ENCODE data around the gene ZNF524. TPM values are rescaled to one million over a fixed set of nuclear protein-coding genes. Genes with fewer than 3 reads are reported as not detected.

ZNF524 gene
- total and polyA plus RNA-seq, 9 of the 15 experiments (the other 6 are each of a cell fraction or from before 2014, with no cell fraction given), result 0.08 to 15.6 (median 2.9) TPM

DNA sequence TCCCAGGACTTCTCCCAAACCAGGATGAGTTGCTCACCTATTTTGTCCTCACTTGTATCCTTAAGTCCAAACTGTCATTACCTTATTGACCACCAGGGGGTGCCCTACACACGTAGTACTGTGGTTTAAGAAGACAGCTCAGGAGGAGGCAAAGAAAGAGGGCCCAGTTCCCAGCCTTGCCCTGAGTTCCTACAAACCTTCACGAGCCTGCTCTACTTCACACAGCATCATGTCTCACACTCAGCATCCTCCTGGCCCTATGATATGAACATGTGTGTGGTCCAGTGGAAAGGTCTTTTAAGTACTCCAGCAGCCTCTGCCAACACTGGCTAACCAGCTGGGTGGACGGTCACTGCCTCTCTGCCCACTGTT lies 32.4 kb downstream of the ZNF524 start (continued):
- TF ChIP-seq, protein P1, sequence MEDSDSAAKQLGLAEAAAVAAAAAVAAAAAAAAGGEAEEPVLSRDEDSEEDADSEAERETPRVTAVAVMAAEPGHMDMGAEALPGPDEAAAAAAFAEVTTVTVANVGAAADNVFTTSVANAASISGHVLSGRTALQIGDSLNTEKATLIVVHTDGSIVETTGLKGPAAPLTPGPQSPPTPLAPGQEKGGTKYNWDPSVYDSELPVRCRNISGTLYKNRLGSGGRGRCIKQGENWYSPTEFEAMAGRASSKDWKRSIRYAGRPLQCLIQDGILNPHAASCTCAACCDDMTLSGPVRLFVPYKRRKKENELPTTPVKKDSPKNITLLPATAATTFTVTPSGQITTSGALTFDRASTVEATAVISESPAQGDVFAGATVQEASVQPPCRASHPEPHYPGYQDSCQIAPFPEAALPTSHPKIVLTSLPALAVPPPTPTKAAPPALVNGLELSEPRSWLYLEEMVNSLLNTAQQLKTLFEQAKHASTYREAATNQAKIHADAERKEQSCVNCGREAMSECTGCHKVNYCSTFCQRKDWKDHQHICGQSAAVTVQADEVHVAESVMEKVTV (CRISPR knock-in tag; IDR thresholded peaks at IDR 0.05), result peak; percentile 71
- TF ChIP-seq WHSC1 (IDR thresholded peaks at IDR 0.05; ENCODE audit: low read length) (no peak), ESRRA (IDR thresholded peaks at IDR 0.05; ENCODE audit: borderline replicate concordance, low read depth) (peak; percentile 16; the same call in 1 of the 2 replicates), CC2D1A (IDR thresholded peaks at IDR 0.05) (peak; percentile 53; the same call in 1 of the 2 replicates), KLF16 (IDR thresholded peaks at IDR 0.05) (0 out of 2 replicates have a peak, but pooled peaks have one; percentile 32), CREM (IDR thresholded peaks at IDR 0.05; ENCODE audit: low read depth) (0 out of 2 replicates have a peak, but pooled peaks have one; percentile 30), NRF1 (conservative IDR thresholded peaks at IDR 0.05 in 1 of 2, IDR thresholded peaks at IDR 0.05 in 1 of 2) (0 out of 4 replicates have a peak, but pooled peaks have one; percentile 1 to 19)
- TF ChIP-seq, protein P2, sequence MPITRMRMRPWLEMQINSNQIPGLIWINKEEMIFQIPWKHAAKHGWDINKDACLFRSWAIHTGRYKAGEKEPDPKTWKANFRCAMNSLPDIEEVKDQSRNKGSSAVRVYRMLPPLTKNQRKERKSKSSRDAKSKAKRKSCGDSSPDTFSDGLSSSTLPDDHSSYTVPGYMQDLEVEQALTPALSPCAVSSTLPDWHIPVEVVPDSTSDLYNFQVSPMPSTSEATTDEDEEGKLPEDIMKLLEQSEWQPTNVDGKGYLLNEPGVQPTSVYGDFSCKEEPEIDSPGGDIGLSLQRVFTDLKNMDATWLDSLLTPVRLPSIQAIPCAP (CRISPR knock-in tag; IDR thresholded peaks at IDR 0.05; ENCODE audit: borderline replicate concordance), result no peak
- TF ChIP-seq, protein P3, sequence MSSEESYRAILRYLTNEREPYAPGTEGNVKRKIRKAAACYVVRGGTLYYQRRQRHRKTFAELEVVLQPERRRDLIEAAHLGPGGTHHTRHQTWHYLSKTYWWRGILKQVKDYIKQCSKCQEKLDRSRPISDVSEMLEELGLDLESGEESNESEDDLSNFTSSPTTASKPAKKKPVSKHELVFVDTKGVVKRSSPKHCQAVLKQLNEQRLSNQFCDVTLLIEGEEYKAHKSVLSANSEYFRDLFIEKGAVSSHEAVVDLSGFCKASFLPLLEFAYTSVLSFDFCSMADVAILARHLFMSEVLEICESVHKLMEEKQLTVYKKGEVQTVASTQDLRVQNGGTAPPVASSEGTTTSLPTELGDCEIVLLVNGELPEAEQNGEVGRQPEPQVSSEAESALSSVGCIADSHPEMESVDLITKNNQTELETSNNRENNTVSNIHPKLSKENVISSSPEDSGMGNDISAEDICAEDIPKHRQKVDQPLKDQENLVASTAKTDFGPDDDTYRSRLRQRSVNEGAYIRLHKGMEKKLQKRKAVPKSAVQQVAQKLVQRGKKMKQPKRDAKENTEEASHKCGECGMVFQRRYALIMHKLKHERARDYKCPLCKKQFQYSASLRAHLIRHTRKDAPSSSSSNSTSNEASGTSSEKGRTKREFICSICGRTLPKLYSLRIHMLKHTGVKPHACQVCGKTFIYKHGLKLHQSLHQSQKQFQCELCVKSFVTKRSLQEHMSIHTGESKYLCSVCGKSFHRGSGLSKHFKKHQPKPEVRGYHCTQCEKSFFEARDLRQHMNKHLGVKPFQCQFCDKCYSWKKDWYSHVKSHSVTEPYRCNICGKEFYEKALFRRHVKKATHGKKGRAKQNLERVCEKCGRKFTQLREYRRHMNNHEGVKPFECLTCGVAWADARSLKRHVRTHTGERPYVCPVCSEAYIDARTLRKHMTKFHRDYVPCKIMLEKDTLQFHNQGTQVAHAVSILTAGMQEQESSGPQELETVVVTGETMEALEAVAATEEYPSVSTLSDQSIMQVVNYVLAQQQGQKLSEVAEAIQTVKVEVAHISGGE (CRISPR knock-in tag; IDR thresholded peaks at IDR 0.05), result peak in 1 of 3 experiments; percentile 57; a peak in 1 of 6 replicates
- TF ChIP-seq, protein P4, sequence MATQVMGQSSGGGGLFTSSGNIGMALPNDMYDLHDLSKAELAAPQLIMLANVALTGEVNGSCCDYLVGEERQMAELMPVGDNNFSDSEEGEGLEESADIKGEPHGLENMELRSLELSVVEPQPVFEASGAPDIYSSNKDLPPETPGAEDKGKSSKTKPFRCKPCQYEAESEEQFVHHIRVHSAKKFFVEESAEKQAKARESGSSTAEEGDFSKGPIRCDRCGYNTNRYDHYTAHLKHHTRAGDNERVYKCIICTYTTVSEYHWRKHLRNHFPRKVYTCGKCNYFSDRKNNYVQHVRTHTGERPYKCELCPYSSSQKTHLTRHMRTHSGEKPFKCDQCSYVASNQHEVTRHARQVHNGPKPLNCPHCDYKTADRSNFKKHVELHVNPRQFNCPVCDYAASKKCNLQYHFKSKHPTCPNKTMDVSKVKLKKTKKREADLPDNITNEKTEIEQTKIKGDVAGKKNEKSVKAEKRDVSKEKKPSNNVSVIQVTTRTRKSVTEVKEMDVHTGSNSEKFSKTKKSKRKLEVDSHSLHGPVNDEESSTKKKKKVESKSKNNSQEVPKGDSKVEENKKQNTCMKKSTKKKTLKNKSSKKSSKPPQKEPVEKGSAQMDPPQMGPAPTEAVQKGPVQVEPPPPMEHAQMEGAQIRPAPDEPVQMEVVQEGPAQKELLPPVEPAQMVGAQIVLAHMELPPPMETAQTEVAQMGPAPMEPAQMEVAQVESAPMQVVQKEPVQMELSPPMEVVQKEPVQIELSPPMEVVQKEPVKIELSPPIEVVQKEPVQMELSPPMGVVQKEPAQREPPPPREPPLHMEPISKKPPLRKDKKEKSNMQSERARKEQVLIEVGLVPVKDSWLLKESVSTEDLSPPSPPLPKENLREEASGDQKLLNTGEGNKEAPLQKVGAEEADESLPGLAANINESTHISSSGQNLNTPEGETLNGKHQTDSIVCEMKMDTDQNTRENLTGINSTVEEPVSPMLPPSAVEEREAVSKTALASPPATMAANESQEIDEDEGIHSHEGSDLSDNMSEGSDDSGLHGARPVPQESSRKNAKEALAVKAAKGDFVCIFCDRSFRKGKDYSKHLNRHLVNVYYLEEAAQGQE (IDR thresholded peaks at IDR 0.05; ENCODE audit: borderline replicate concordance), result peak; percentile 76; the same call in 1 of the 2 replicates
- TF ChIP-seq, protein P4 (CRISPR knock-in tag; IDR thresholded peaks at IDR 0.05; ENCODE audit: low read depth), result no peak
